Left ventricle myocardium inferior (tissue), 1 donor: ENCODE measurements around the gene SLC35B2. TPM values are rescaled to one million over a fixed set of nuclear protein-coding genes. Genes with fewer than 3 reads are reported as not detected.

Experiments
- DNase-seq: peaks from one replicate; pipeline ENCODE4 v3.0.0-alpha.2; 2020
- H3K27ac ChIP-seq: fragments of 200-600 bp; replicated peaks from 2 replicates; pipeline ENCODE4 v1.8.0; 2021
- H3K27me3 ChIP-seq: fragments of 200-600 bp; 2 replicates; pipeline ENCODE4 v1.8.0; 2021; ENCODE audit warnings: low read depth
- H3K36me3 ChIP-seq: fragments of 200-600 bp; 2 replicates; pipeline ENCODE4 v1.8.0; 2021
- H3K4me1 ChIP-seq: fragments of 200-600 bp; 2 replicates; pipeline ENCODE4 v1.8.0; 2021
- H3K4me3 ChIP-seq: fragments of 200-600 bp; 2 replicates; pipeline ENCODE4 v1.8.0; 2021; ENCODE audit warnings: mild to moderate bottlenecking, moderate library complexity
- H3K9me3 ChIP-seq: fragments of 200-600 bp; replicated peaks from 2 replicates; pipeline ENCODE4 v1.8.0; 2021
- intact Hi-C: fragments of 100-400 bp; cut with micrococcal nuclease; formaldehyde crosslinking; loops from one replicate; pipeline ENCODE4 v1.11.0; 2022
- total RNA-seq: library from RNA; stranded (reverse); fragmentation: NEBNext Ultra II Directional; extraction: Animal tissue kit (Norgen Biotek cat#: 25700); gene quantifications from one replicate; pipeline ENCODE4 v1.2.1, GENCODE V29; 2021
- TF ChIP-seq, protein P1 (sequence below): fragments of 200-600 bp; IDR thresholded peaks from 2 replicates; pipeline ENCODE4 v1.8.0; 2021; ENCODE audit warnings: antibody characterized with exemption, mild to moderate bottlenecking, borderline replicate concordance
- donor health status: DM: no; HTN: yes; CAD: no; lungs with severe emphysema.

Gene SLC35B2
- total RNA-seq, 1 donor from 2014 or later = 20.2 TPM

- H3K4me3 ChIP-seq = peak overlapping the region; percentile 88
- H3K4me1 ChIP-seq = peaks cover 98% of the 10 kb centered on the region
- no peaks in the 10 kb centered on the region for H3K36me3 ChIP-seq
- H3K9me3 ChIP-seq = no peaks in the 10 kb centered on the region
- TF ChIP-seq, protein P1, sequence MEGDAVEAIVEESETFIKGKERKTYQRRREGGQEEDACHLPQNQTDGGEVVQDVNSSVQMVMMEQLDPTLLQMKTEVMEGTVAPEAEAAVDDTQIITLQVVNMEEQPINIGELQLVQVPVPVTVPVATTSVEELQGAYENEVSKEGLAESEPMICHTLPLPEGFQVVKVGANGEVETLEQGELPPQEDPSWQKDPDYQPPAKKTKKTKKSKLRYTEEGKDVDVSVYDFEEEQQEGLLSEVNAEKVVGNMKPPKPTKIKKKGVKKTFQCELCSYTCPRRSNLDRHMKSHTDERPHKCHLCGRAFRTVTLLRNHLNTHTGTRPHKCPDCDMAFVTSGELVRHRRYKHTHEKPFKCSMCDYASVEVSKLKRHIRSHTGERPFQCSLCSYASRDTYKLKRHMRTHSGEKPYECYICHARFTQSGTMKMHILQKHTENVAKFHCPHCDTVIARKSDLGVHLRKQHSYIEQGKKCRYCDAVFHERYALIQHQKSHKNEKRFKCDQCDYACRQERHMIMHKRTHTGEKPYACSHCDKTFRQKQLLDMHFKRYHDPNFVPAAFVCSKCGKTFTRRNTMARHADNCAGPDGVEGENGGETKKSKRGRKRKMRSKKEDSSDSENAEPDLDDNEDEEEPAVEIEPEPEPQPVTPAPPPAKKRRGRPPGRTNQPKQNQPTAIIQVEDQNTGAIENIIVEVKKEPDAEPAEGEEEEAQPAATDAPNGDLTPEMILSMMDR = no peak
- DNase-seq = no peak
- H3K27ac ChIP-seq = peak overlapping the region; percentile 98
- H3K27me3 ChIP-seq = no peaks in the 10 kb centered on the region
- intact Hi-C loops = no loop called here
Measured at GRCh38 chr6:44222486-44223318, 34.6 kb downstream of the SLC35B2 start.

GRCh38 chr6:44221961-44222335 is 35.4 kb downstream of the SLC35B2 start:
- intact Hi-C loops = no loop called here

GRCh38 chr6:44221291-44221960 is 35.9 kb downstream of the SLC35B2 start:
- Histone ChIP-seq H3K27ac (peak overlapping the region; percentile 98), H3K27me3 (no peaks in the 10 kb centered on the region), H3K36me3 (no peaks in the 10 kb centered on the region), H3K9me3 (no peaks in the 10 kb centered on the region), H3K4me3 (peak overlapping the region; percentile 88), H3K4me1 (peaks cover 98% of the 10 kb centered on the region)
- intact Hi-C loops = no loop called here
- peak; percentile 94 for DNase-seq
- TF ChIP-seq, protein P1 = peak; percentile 87

More at GRCh38 chr6:44221961-44222335, 35.4 kb downstream of the SLC35B2 start:
- no peak for DNase-seq
- Histone ChIP-seq H3K4me3 (peak overlapping the region; percentile 88), H3K9me3 (no peaks in the 10 kb centered on the region), H3K27ac (peak overlapping the region; percentile 98), H3K36me3 (no peaks in the 10 kb centered on the region), H3K27me3 (no peaks in the 10 kb centered on the region), H3K4me1 (peaks cover 98% of the 10 kb centered on the region)
- TF ChIP-seq, protein P1 = no peak

DNA sequence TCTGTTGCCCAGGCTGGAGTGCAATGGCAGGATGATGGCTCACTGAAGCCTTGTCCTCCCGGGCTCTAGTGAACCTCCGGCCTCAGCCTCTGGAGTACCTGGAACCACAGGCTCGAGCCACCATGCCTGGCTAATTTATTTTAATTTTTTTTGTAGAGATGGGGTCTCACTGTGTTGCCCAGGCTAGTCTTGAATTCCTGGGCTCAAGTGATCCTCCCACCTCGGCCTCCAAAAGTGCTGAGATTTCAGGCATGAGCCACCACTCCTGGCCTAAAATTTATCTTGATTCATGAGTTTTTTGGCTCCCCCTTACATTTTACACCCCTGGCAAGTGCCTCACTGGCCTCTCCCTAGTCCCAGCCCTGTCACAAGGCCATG is 36.4 kb downstream of the SLC35B2 start:
- DNase-seq = no peak
- no peaks in the 10 kb centered on the region for H3K36me3 ChIP-seq
- peak overlapping the region; percentile 98 for H3K27ac ChIP-seq
- no peaks in the 10 kb centered on the region for H3K27me3 ChIP-seq
- no peaks in the 10 kb centered on the region for H3K9me3 ChIP-seq
- peak overlapping the region; percentile 75 for H3K4me3 ChIP-seq
- H3K4me1 ChIP-seq = peaks cover 98% of the 10 kb centered on the region
- intact Hi-C loops = no loop called here
- TF ChIP-seq, protein P1 = no peak

- no peak for DNase-seq
- H3K4me3 ChIP-seq = peak overlapping the region; percentile 75
- H3K36me3 ChIP-seq = no peaks in the 10 kb centered on the region
- no peaks in the 10 kb centered on the region for H3K27me3 ChIP-seq
- peaks cover 92% of the 10 kb centered on the region for H3K4me1 ChIP-seq
- TF ChIP-seq, protein P1 = no peak
- intact Hi-C loops = no loop called here
- H3K9me3 ChIP-seq = no peaks in the 10 kb centered on the region
- peak overlapping the region; percentile 98 for H3K27ac ChIP-seq
Measured at GRCh38 chr6:44219815-44220784, 37.2 kb downstream of the SLC35B2 start.
